ENCODE measurements around the gene RAP1GAP2.

GRCh38 chr17:2782055-2782454, 14.2 kb upstream of the RAP1GAP2 start:
- TF ChIP-seq CTCF (conservative IDR thresholded peaks at IDR 0.05; ENCODE audit: low read length) (no peak), EZH2phosphoT487 (IDR thresholded peaks at IDR 0.05; ENCODE audit: borderline replicate concordance, low read depth, low read length) (no peak)
